ENCODE data around the gene CHRNE. TPM values are rescaled to one million over a fixed set of nuclear protein-coding genes. Genes with fewer than 3 reads are reported as not detected.

Gene CHRNE
- total RNA-seq, 1 experiment from 2014 or later = 0.31 TPM

DNA sequence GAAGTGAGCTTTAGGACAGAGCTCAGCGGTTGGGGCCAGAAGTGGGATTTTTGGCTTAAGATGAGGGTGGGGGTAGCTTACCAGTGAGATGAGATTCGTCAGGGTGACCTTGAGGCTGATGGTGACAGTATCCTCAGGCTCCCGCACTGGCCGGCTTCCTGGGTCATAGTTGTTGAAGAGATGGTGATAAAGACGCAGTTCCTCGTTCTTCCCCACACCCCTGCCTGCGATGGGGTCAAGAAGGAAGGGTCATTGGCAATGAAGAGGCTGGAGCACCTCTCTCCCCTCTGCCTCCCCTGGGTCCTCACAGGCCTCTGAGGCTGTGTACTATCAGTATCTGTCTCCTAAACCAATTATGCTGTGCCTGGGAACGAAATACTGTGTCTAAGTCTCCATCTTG lies 358 bp downstream of the CHRNE start:
- H3K56ac ChIP-seq (ENCODE audit: insufficient read length, low read depth, low read length) = no peak overlapping the region
- H2AFZ ChIP-seq (ENCODE audit: low read length) = no peak overlapping the region
- no peak overlapping the region for H2AK5ac ChIP-seq (ENCODE audit: insufficient read length, low read length)
- H2BK15ac ChIP-seq (ENCODE audit: low read depth, low read length) = no peak overlapping the region
- no peak overlapping the region for H3K4me2 ChIP-seq (ENCODE audit: insufficient read depth, insufficient read length, low read length)
- H4K5ac ChIP-seq (ENCODE audit: insufficient read length, low read depth, low read length) = no peak overlapping the region
- H2BK5ac ChIP-seq (ENCODE audit: insufficient read length, low read length) = no peak overlapping the region
- no peak overlapping the region for H4K91ac ChIP-seq (ENCODE audit: insufficient read length, low read depth, low read length)
- H3K36me3 Mint-ChIP-seq (ENCODE audit: insufficient read depth in 1 of 3, low read depth in 3 of 3) = no peaks in the 10 kb centered on the region; a peak in 2 of 7 replicates
- H3K14ac ChIP-seq (ENCODE audit: insufficient read depth, low read length) = no peak overlapping the region
- H3K4ac ChIP-seq (ENCODE audit: low read depth, low read length) = no peak overlapping the region
- H3K9me3 ChIP-seq (ENCODE audit: control insufficient read depth, low read depth, low read length) = no peaks in the 10 kb centered on the region
- peaks cover 12% of the 10 kb centered on the region for H3K23me2 ChIP-seq (ENCODE audit: insufficient read length, low read depth, low read length, poor library complexity, severe bottlenecking)
- no CpG with 5 or more reads among the region's 8 CpGs for WGBS (ENCODE audit: extremely low coverage, insufficient read length, low lambda C conversion rate)
- no peaks in the 10 kb centered on the region for H3K9me3 Mint-ChIP-seq
- no peak overlapping the region for H3K27ac ChIP-seq (ENCODE audit: insufficient read length, low read depth, low read length)
- no peak overlapping the region for H3K4me3 Mint-ChIP-seq
- H3K27me3 Mint-ChIP-seq (ENCODE audit: low read depth) = peaks cover 16% of the 10 kb centered on the region
- TF ChIP-seq, protein P1, sequence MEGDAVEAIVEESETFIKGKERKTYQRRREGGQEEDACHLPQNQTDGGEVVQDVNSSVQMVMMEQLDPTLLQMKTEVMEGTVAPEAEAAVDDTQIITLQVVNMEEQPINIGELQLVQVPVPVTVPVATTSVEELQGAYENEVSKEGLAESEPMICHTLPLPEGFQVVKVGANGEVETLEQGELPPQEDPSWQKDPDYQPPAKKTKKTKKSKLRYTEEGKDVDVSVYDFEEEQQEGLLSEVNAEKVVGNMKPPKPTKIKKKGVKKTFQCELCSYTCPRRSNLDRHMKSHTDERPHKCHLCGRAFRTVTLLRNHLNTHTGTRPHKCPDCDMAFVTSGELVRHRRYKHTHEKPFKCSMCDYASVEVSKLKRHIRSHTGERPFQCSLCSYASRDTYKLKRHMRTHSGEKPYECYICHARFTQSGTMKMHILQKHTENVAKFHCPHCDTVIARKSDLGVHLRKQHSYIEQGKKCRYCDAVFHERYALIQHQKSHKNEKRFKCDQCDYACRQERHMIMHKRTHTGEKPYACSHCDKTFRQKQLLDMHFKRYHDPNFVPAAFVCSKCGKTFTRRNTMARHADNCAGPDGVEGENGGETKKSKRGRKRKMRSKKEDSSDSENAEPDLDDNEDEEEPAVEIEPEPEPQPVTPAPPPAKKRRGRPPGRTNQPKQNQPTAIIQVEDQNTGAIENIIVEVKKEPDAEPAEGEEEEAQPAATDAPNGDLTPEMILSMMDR (conservative IDR thresholded peaks at IDR 0.05) = no peak
- no peak overlapping the region; a peak in 2 of 7 replicates for H3K27ac Mint-ChIP-seq
- H4K20me1 ChIP-seq (ENCODE audit: control insufficient read depth, insufficient read depth, insufficient read length) = no peaks in the 10 kb centered on the region
- H3K23ac ChIP-seq (ENCODE audit: insufficient read length, low read depth, low read length) = no peak overlapping the region
- no peaks in the 10 kb centered on the region for H3K79me2 ChIP-seq (ENCODE audit: insufficient read depth, low read length)
- no peak overlapping the region for H2BK12ac ChIP-seq (ENCODE audit: insufficient read length, low read depth, low read length)
- peaks cover 3% of the 10 kb centered on the region; the same call in 1 of the 2 replicates for H3K4me1 ChIP-seq (ENCODE audit: insufficient read depth, low read length)
- no peak overlapping the region for H4K8ac ChIP-seq (replicated peaks; ENCODE audit: insufficient read length, low read depth, low read length)
- H3K79me1 ChIP-seq (ENCODE audit: insufficient read depth, low read depth, low read length, poor library complexity, severe bottlenecking) = no peaks in the 10 kb centered on the region
- no peak overlapping the region for H3K9ac ChIP-seq (ENCODE audit: extremely low read depth, insufficient read length, low read length)
- no peak for DNase-seq
- H2BK20ac ChIP-seq (ENCODE audit: low read depth, low read length, poor library complexity, severe bottlenecking) = no peak overlapping the region
- H3K18ac ChIP-seq (ENCODE audit: insufficient read length, low read depth, low read length) = no peak overlapping the region
- no peak overlapping the region for H3T11ph ChIP-seq (ENCODE audit: low read length)
- H2BK120ac ChIP-seq (ENCODE audit: low read depth, low read length, poor library complexity, severe bottlenecking) = no peak overlapping the region
- no peaks in the 10 kb centered on the region for H3K27me3 ChIP-seq (ENCODE audit: insufficient read depth, low read length)
- H3K4me1 Mint-ChIP-seq = peaks cover 10 to 24% of the 10 kb centered on the region in 2 experiments

Data from H9 (cell line).